Activated CD8-positive, alpha-beta T cell treated with anti-CD3 and anti-CD28 coated beads for 36 hours (primary cell): ENCODE measurements around the gene CREB3L1. TPM values are rescaled to one million over a fixed set of nuclear protein-coding genes. Genes with fewer than 3 reads are reported as not detected.

Source experiments
- ATAC-seq: fragments of 200-7000 bp; cut with Tn5 transposase; one replicate; pipeline ENCODE4 v1.10.0; 2021; ENCODE audit warnings: mild to moderate bottlenecking, moderate library complexity
- CTCF ChIA-PET: fragments of 350-600 bp; sonication (Branson Sonifier 250); formaldehyde crosslinking; loops from one replicate; lab custom pipeline; 2021; ENCODE audit warnings: antibody characterized with exemption; lab: Charles Lee
- POLR2A ChIA-PET: fragments of 350-600 bp; sonication (Branson Sonifier 250); formaldehyde crosslinking; loops from one replicate; lab custom pipeline; 2021; ENCODE audit warnings: antibody characterized with exemption; lab: Charles Lee
- DNase-seq: peaks from one replicate; pipeline ENCODE4 v3.0.0-alpha.2; 2020
- H3K27ac Mint-ChIP-seq: one replicate; pipeline ENCODE4 v1.8.0; 2021; ENCODE audit warnings: mild to moderate bottlenecking, mixed read lengths
- H3K27me3 Mint-ChIP-seq: one replicate; pipeline ENCODE4 v1.8.0; 2021; ENCODE audit warnings: mixed read lengths
- H3K36me3 Mint-ChIP-seq: one replicate; pipeline ENCODE4 v1.8.0; 2021; ENCODE audit warnings: low read depth, mixed read lengths
- H3K4me1 Mint-ChIP-seq: one replicate; pipeline ENCODE4 v1.8.0; 2021; ENCODE audit warnings: low read depth, mixed read lengths
- H3K4me3 Mint-ChIP-seq: one replicate; pipeline ENCODE4 v1.8.0; 2021; ENCODE audit warnings: mild to moderate bottlenecking, moderate library complexity, mixed read lengths
- H3K9me3 Mint-ChIP-seq: one replicate; pipeline ENCODE4 v1.8.0; 2021; ENCODE audit warnings: mixed read lengths
- CTCF ChIP-seq: fragments of 200-600 bp; IDR thresholded peaks from one replicate; pipeline ENCODE4 v1.8.0; 2022; ENCODE audit warnings: antibody characterized with exemption, mild to moderate bottlenecking
- intact Hi-C: fragments of 100-400 bp; cut with micrococcal nuclease; formaldehyde crosslinking; loops from one replicate; pipeline ENCODE4 v1.10.0; 2022
- total RNA-seq, 2 experiments: library from RNA; stranded (reverse); gene quantifications; one replicate each; pipeline ENCODE4 v1.2.3, GENCODE V29; 2021

CREB3L1 gene
- total RNA-seq, 2 experiments from 2014 or later = not detected

- ChIA-PET POLR2A (interaction anchor here (10.2 kb wide), 1 partner anchor 9 kb away, joined by 135 read pairs; the partner anchor contains the start of gene DGKZ), CTCF (interaction anchor here (0.7 to 20.2 kb wide), 7 partner anchors 5 to 116 kb away, joined by 3 to 480 read pairs (median 5); partner anchors contain the start of gene DGKZ)
- no peak for TF ChIP-seq CTCF
- Mint-ChIP-seq H3K4me3 (no peak overlapping the region), H3K9me3 (no peaks in the 10 kb centered on the region), H3K27ac (peak overlapping the region; percentile 95), H3K27me3 (no peaks in the 10 kb centered on the region), H3K4me1 (peaks cover 65% of the 10 kb centered on the region), H3K36me3 (peaks cover 6% of the 10 kb centered on the region)
- no peak for DNase-seq
- intact Hi-C loops = no loop called here
- ATAC-seq = no peak
Measured at GRCh38 chr11:46359953-46360352, 82.5 kb downstream of the CREB3L1 start.

GRCh38 chr11:46360878-46361277 is 83.4 kb downstream of the CREB3L1 start:
- POLR2A ChIA-PET = interaction anchor here (0.9 to 10.2 kb wide), 2 partner anchors 10 to 11 kb away, joined by 4 to 135 read pairs; partner anchors contain the start of gene DGKZ
- CTCF ChIA-PET = interaction anchor here (1.7 to 20.2 kb wide), 7 partner anchors 4 to 122 kb away, joined by 3 to 480 read pairs (median 7); partner anchors contain the start of gene DGKZ
- ATAC-seq = peak; percentile 31
- H3K9me3 Mint-ChIP-seq = no peaks in the 10 kb centered on the region
- H3K27ac Mint-ChIP-seq = peak overlapping the region; percentile 95
- TF ChIP-seq CTCF = no peak
- H3K4me3 Mint-ChIP-seq = peak overlapping the region; percentile 74
- peaks cover 6% of the 10 kb centered on the region for H3K36me3 Mint-ChIP-seq
- intact Hi-C loops = no loop called here
- peaks cover 65% of the 10 kb centered on the region for H3K4me1 Mint-ChIP-seq
- no peak for DNase-seq
- no peaks in the 10 kb centered on the region for H3K27me3 Mint-ChIP-seq

- ChIA-PET POLR2A (interaction anchor here (0.9 to 10.2 kb wide), 2 partner anchors 10 to 11 kb away, joined by 4 to 135 read pairs; partner anchors contain the start of gene DGKZ), CTCF (interaction anchor here (0.6 to 20.2 kb wide), 8 partner anchors 3 to 230 kb away, joined by 3 to 480 read pairs (median 6); partner anchors contain the start of gene DGKZ)
- Mint-ChIP-seq H3K27me3 (no peaks in the 10 kb centered on the region), H3K27ac (peak overlapping the region; percentile 95), H3K36me3 (peaks cover 3% of the 10 kb centered on the region), H3K4me1 (peaks cover 59% of the 10 kb centered on the region), H3K4me3 (peak overlapping the region; percentile 74), H3K9me3 (no peaks in the 10 kb centered on the region)
- ATAC-seq (peak; percentile 94), DNase-seq (peak; percentile 85)
- TF ChIP-seq CTCF = no peak
- intact Hi-C loops = no loop called here
Measured at GRCh38 chr11:46361283-46362155, 84.1 kb downstream of the CREB3L1 start.

- Mint-ChIP-seq H3K9me3 (no peaks in the 10 kb centered on the region), H3K4me1 (peaks cover 57% of the 10 kb centered on the region), H3K27ac (peak overlapping the region; percentile 95), H3K4me3 (peak overlapping the region; percentile 74), H3K36me3 (no peaks in the 10 kb centered on the region), H3K27me3 (no peaks in the 10 kb centered on the region)
- CTCF ChIA-PET = interaction anchor here (1.9 to 17.8 kb wide), 3 partner anchors 11 to 123 kb away, joined by 6 to 480 read pairs (median 13); partner anchors contain the start of gene DGKZ
- POLR2A ChIA-PET = interaction anchor here (10.2 kb wide), 1 partner anchor 12 kb away, joined by 135 read pairs; the partner anchor contains the start of gene DGKZ
- ATAC-seq = no peak
- no peak for DNase-seq
- intact Hi-C loops = no loop called here
- TF ChIP-seq CTCF = no peak
Measured at GRCh38 chr11:46362156-46363030, 84.9 kb downstream of the CREB3L1 start.
